ENCODE results near the gene ROR1. TPM values are rescaled to one million over a fixed set of nuclear protein-coding genes. Genes with fewer than 3 reads are reported as not detected.
"Not testable (repeated sequence)": the region's sequence is repeated elsewhere in the genome, so short reads cannot be mapped to it uniquely, and the experiment has no call there.

ROR1 gene
- total RNA-seq, 1 donor from 2014 or later = 30.3 TPM

DNA sequence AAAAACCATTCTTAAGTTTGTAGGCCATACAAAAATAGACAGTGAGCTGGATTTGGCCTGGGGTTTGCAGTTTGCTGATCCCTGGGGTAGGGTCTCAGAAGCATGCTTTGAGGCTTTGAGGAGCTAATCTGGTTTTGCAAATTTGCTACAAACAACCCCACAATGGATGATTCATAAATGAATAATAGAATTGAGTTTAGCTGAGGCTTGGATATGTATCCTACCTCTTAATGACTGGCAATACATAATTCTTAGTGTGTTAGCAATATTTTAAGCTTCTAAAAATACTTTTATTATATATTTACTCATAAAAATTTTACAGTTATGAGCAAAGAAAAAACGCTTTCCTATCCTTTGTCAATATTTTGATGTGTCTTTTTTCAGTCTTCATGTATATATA, 50.6 kb downstream of the ROR1 start:
- Mint-ChIP-seq H3K36me3 (peaks cover 4% of the 10 kb centered on the region), H3K9me3 (peaks cover 3% of the 10 kb centered on the region), H3K4me1 (peaks cover 28% of the 10 kb centered on the region), H3K27me3 (ENCODE audit: insufficient read depth, low read depth) (no peaks in the 10 kb centered on the region), H3K27ac (no peak overlapping the region), H3K4me3 (no peak overlapping the region)
- H3K27me3 ChIP-seq = no peaks in the 10 kb centered on the region
- peaks cover 17% of the 10 kb centered on the region for H3F3A ChIP-seq (ENCODE audit: low read depth)
- H3K79me2 ChIP-seq (ENCODE audit: low read depth) = peaks cover 100% of the 10 kb centered on the region
- no peak overlapping the region for H3K9ac ChIP-seq
- no peak overlapping the region for H3K4me3 ChIP-seq
- H3K4me2 ChIP-seq = no peak overlapping the region
- peak overlapping the region; percentile 44 for H3K27ac ChIP-seq
- H3K4me1 ChIP-seq = peaks cover 5% of the 10 kb centered on the region
- no peak overlapping the region for H2AFZ ChIP-seq (replicated peaks)
- no peaks in the 10 kb centered on the region for H3K9me3 ChIP-seq (ENCODE audit: low read depth)
- TF ChIP-seq EZH2 (IDR thresholded peaks at IDR 0.05) (no peak), EZH2phosphoT487 (IDR thresholded peaks at IDR 0.05) (no peak)
- TF ChIP-seq, protein P1, sequence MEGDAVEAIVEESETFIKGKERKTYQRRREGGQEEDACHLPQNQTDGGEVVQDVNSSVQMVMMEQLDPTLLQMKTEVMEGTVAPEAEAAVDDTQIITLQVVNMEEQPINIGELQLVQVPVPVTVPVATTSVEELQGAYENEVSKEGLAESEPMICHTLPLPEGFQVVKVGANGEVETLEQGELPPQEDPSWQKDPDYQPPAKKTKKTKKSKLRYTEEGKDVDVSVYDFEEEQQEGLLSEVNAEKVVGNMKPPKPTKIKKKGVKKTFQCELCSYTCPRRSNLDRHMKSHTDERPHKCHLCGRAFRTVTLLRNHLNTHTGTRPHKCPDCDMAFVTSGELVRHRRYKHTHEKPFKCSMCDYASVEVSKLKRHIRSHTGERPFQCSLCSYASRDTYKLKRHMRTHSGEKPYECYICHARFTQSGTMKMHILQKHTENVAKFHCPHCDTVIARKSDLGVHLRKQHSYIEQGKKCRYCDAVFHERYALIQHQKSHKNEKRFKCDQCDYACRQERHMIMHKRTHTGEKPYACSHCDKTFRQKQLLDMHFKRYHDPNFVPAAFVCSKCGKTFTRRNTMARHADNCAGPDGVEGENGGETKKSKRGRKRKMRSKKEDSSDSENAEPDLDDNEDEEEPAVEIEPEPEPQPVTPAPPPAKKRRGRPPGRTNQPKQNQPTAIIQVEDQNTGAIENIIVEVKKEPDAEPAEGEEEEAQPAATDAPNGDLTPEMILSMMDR (IDR thresholded peaks at IDR 0.05) = no peak
- no peak for DNase-seq (ENCODE audit: low spot score)
- H3K36me3 ChIP-seq = no peaks in the 10 kb centered on the region
- H4K20me1 ChIP-seq (ENCODE audit: low read depth) = peaks cover 5% of the 10 kb centered on the region

GRCh38 chr1:63825111-63825510, 51.3 kb downstream of the ROR1 start:
- H3K4me1 Mint-ChIP-seq = peaks cover 33% of the 10 kb centered on the region
- H3K27ac Mint-ChIP-seq = no peak overlapping the region
- DNase-seq (ENCODE audit: low spot score) = no peak
- H3K27ac ChIP-seq = no peak overlapping the region
- TF ChIP-seq, protein P1 (IDR thresholded peaks at IDR 0.05) = no peak
- TF ChIP-seq EZH2 (IDR thresholded peaks at IDR 0.05) = no peak
- no peak for TF ChIP-seq EZH2phosphoT487 (IDR thresholded peaks at IDR 0.05)
- no peak overlapping the region for H3K4me3 ChIP-seq
- no peak overlapping the region for H3K4me2 ChIP-seq
- H3F3A ChIP-seq (ENCODE audit: low read depth) = peaks cover 17% of the 10 kb centered on the region
- H4K20me1 ChIP-seq (ENCODE audit: low read depth) = peaks cover 5% of the 10 kb centered on the region
- H3K9ac ChIP-seq = no peak overlapping the region
- H2AFZ ChIP-seq (replicated peaks) = no peak overlapping the region
- no peaks in the 10 kb centered on the region for H3K27me3 ChIP-seq
- no peaks in the 10 kb centered on the region for H3K36me3 ChIP-seq
- peaks cover 4% of the 10 kb centered on the region for H3K36me3 Mint-ChIP-seq
- H3K9me3 ChIP-seq (ENCODE audit: low read depth) = no peaks in the 10 kb centered on the region
- peaks cover 3% of the 10 kb centered on the region for H3K9me3 Mint-ChIP-seq
- peaks cover 5% of the 10 kb centered on the region for H3K4me1 ChIP-seq
- H3K27me3 Mint-ChIP-seq (ENCODE audit: insufficient read depth, low read depth) = peaks cover 2% of the 10 kb centered on the region
- H3K4me3 Mint-ChIP-seq = no peak overlapping the region
- peaks cover 100% of the 10 kb centered on the region for H3K79me2 ChIP-seq (ENCODE audit: low read depth)

- H3K9ac ChIP-seq; DNase-seq (ENCODE audit: low spot score); H3K36me3 Mint-ChIP-seq; H2AFZ ChIP-seq (replicated peaks); H3K9me3 Mint-ChIP-seq; H3K4me2 ChIP-seq; H3K36me3 ChIP-seq; H3K27me3 Mint-ChIP-seq (ENCODE audit: insufficient read depth, low read depth); H3K27ac Mint-ChIP-seq; H3K4me3 ChIP-seq; H4K20me1 ChIP-seq (ENCODE audit: low read depth); H3K27me3 ChIP-seq; H3K4me3 Mint-ChIP-seq; H3K4me1 ChIP-seq; H3K9me3 ChIP-seq (ENCODE audit: low read depth); H3K27ac ChIP-seq: not testable (repeated sequence)
- Histone ChIP-seq H3K79me2 (ENCODE audit: low read depth) (peaks cover 100% of the 10 kb centered on the region), H3F3A (ENCODE audit: low read depth) (peaks cover 10% of the 10 kb centered on the region)
- H3K4me1 Mint-ChIP-seq = peaks cover 26% of the 10 kb centered on the region
Measured at GRCh38 chr1:63826246-63826861, 52.5 kb downstream of the ROR1 start.

Data from neural progenitor cell (in vitro differentiated cells).